Tibial artery (tissue), 4 donors: ENCODE data around the gene PDE3B.

Experiments
- DNase-seq, 2 donors: peaks; one replicate each; pipeline ENCODE4 v3.0.0-alpha.2; 2019
- H3K27ac ChIP-seq, 2 donors: fragments of 200-600 bp; sonication (generic) in 1 of 2; 1 replicate in 1 of 2; 2 replicates in 1 of 2; pipeline ENCODE4 v1.5.1; 2018 to 2019; ENCODE audit warnings: mild to moderate bottlenecking in 1 of 2
- H3K27me3 ChIP-seq, 2 donors: fragments of 200-600 bp; sonication (generic) in 1 of 2; one replicate each; pipeline versions ENCODE4 v1.5.1 to v1.6.0; 2016 to 2019
- H3K36me3 ChIP-seq, 3 donors: fragments of 200-600 bp; sonication (generic) in 2 of 3; one replicate each; pipeline ENCODE4 v1.5.1; 2016 to 2019; ENCODE audit warnings: mild to moderate bottlenecking in 2 of 3
- H3K4me1 ChIP-seq, 4 donors: fragments of 200-600 bp; sonication (generic) in 2 of 4; 1 replicate in 3 of 4; 2 replicates in 1 of 4; pipeline ENCODE4 v1.5.1; 2016 to 2019
- H3K4me3 ChIP-seq, 2 donors: fragments of 200-600 bp; sonication (generic) in 1 of 2; 1 replicate in 1 of 2; 2 replicates in 1 of 2; pipeline ENCODE4 v1.5.1; 2018 to 2019; ENCODE audit warnings: mild to moderate bottlenecking in 2 of 2
- H3K9me3 ChIP-seq, 3 donors: fragments of 200-600 bp; sonication (generic) in 1 of 3; one replicate each; pipeline ENCODE4 v1.5.1; 2016 to 2019
- intact Hi-C: fragments of 100-400 bp; cut with DNase I; formaldehyde crosslinking; loops from one replicate; pipeline ENCODE4 v1.15.0; 2023; ENCODE audit warnings: low total_unique reads
- TF ChIP-seq, protein P1 (sequence below), 2 experiments: fragments of 200-600 bp in 1 of 2; fragments of 450-650 bp in 1 of 2; IDR thresholded peaks; one replicate each; pipeline ENCODE4 v1.5.1; 2017 to 2019; ENCODE audit warnings: antibody characterized with exemption in 2 of 2, mild to moderate bottlenecking in 1 of 2, moderate library complexity in 1 of 2

Gene PDE3B

DNA sequence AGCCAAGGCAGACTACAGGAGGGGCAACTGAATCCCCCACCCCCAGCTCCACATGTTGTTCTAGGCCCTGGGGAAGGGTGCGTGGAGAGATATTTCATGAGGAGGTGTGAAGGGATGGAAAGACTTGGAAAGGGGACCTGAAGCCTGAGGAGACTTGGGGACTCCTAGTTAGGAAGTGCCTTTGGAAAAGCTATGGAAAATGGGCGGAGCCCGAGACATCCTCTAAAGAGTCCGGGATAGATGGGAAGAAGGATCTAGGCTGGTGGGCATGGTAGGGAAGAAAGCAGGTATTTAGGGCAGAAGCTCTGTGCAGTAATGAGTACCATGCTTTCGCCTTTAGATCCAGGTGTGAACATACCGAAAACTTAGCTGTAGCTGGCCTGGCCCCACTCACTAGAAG is 263.4 kb downstream of the PDE3B start:
- Histone ChIP-seq H3K36me3 (no peaks in the 10 kb centered on the region), H3K27ac (no peak overlapping the region), H3K4me1 (peaks cover 0 to 14% (median 14%) of the 10 kb centered on the region in 4 donors), H3K9me3 (no peaks in the 10 kb centered on the region), H3K4me3 (no peak overlapping the region), H3K27me3 (peaks cover 0 to 3% of the 10 kb centered on the region in 2 donors)
- TF ChIP-seq, protein P1, sequence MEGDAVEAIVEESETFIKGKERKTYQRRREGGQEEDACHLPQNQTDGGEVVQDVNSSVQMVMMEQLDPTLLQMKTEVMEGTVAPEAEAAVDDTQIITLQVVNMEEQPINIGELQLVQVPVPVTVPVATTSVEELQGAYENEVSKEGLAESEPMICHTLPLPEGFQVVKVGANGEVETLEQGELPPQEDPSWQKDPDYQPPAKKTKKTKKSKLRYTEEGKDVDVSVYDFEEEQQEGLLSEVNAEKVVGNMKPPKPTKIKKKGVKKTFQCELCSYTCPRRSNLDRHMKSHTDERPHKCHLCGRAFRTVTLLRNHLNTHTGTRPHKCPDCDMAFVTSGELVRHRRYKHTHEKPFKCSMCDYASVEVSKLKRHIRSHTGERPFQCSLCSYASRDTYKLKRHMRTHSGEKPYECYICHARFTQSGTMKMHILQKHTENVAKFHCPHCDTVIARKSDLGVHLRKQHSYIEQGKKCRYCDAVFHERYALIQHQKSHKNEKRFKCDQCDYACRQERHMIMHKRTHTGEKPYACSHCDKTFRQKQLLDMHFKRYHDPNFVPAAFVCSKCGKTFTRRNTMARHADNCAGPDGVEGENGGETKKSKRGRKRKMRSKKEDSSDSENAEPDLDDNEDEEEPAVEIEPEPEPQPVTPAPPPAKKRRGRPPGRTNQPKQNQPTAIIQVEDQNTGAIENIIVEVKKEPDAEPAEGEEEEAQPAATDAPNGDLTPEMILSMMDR (IDR thresholded peaks at IDR 0.05): no peak
- intact Hi-C loops: loop anchor here (5.0 kb wide), 1 partner anchor 165 kb away; the partner anchor contains the start of gene CALCB
- DNase-seq: no peak

DNA sequence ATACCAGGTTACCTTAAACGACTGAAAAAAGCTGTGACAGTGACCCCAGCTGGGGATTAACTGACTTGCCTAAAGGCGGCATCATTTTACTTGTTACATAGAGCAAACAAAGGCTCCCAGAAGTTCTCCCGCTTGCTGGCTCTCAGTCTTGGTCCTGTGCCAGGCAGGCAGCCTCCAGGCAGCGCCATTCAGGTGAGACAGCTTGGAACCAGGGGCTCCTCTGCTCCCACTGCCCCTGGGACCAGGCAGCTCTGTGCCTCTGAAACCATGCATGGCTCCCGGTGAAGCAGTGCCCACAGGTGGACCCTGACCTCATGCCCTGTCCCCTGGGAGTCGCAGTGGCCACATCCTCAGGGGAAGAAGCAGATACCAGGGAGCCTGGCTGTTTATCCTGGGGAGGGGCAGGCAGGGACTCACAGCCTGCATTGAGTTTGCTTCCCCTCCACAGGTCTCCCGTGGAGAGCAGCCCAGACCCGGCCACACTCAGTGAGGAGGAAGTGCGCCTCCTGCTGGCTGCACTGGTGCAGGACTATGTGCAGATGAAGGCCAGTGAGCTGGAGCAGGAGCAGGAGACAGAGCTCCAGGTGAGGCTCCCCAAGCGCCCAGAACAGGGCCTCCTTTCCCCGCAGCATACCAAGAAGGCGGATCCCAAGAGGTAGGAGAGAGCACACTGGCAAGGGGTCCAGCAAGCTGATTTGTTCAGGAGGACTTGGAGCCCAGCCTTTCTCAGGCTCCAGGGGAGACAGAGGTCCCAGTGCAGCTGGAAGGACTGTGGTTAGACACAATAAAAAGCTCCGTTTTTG is 264.0 kb downstream of the PDE3B start:
- Histone ChIP-seq H3K27me3 (peaks cover 0 to 3% of the 10 kb centered on the region in 2 donors), H3K4me3 (no peak overlapping the region), H3K36me3 (no peaks in the 10 kb centered on the region), H3K9me3 (no peaks in the 10 kb centered on the region), H3K27ac (no peak overlapping the region), H3K4me1 (peaks cover 0 to 14% (median 14%) of the 10 kb centered on the region in 4 donors)
- TF ChIP-seq, protein P1 (IDR thresholded peaks at IDR 0.05): peak; percentile 50 to 61
- peak; percentile 78 to 80 for DNase-seq
- intact Hi-C loops: loop anchor here (5.0 kb wide), 1 partner anchor 165 kb away; the partner anchor contains the start of gene CALCB

DNA sequence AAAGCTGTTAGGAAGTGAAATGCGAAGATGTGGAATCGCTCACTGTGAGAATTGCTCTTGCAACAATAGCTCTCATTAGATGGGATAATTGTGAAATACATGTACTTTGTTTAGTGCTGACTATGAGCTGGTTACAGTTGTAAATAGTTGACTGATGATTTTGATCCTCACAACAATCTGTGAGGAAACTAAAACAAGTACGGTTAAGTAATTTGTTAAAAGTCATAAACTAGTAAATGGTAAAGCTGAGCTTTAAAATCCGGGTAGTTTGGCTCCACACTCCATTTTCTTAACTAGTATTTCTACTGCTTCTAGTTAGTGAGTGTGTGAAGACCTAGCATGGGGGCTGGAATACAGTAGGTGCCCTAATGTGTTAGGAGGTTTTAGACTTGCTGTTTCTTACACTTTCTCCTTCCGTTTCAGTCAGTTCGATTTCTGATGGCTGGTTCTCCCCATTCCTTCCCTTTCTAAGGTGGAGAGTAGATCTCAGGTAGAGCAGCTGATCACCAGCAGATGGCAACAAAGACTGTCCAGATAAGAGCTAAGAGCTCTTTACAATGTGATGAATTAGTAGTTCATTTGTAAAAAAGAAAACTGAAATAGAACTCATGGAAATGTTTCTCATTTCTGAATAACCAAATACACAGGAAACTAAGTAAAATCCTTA is 264.7 kb downstream of the PDE3B start:
- Histone ChIP-seq H3K4me3 (no peak overlapping the region), H3K27me3 (peaks cover 0 to 7% of the 10 kb centered on the region in 2 donors), H3K9me3 (no peaks in the 10 kb centered on the region), H3K4me1 (peaks cover 0 to 14% (median 14%) of the 10 kb centered on the region in 4 donors), H3K27ac (no peak overlapping the region), H3K36me3 (no peaks in the 10 kb centered on the region)
- intact Hi-C loops: loop anchor here (5.0 kb wide), 1 partner anchor 164 kb away; the partner anchor contains the start of gene CALCB
- TF ChIP-seq, protein P1 (IDR thresholded peaks at IDR 0.05): peak; percentile 41 to 44
- DNase-seq: no peak

DNA sequence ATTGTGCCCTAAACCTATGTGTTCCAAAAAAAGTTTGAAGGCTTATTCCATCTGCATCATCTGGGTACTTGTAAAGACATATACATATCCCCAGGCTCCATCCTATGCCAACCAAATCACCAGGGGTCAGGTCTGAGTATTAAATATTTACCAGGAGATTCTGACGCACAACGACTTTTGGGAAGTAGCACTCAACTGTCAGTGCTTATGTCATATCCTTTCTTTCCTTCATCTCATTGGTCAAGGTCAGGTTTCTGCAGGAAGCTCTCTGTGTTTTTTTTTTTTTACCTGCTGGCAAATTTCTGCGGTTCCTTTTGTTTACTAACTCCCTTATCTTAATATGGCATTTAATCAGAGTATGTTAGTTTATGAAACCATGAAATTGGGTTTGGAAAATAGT is 270.9 kb downstream of the PDE3B start:
- no peaks in the 10 kb centered on the region for H3K9me3 ChIP-seq
- H3K4me3 ChIP-seq: no peak overlapping the region
- DNase-seq: no peak
- intact Hi-C loops: no loop called here
- H3K4me1 ChIP-seq: no peaks in the 10 kb centered on the region
- no peak overlapping the region for H3K27ac ChIP-seq
- H3K36me3 ChIP-seq: no peaks in the 10 kb centered on the region
- peaks cover 0 to 7% of the 10 kb centered on the region in 2 donors for H3K27me3 ChIP-seq
- TF ChIP-seq, protein P1 (IDR thresholded peaks at IDR 0.05): no peak

DNA sequence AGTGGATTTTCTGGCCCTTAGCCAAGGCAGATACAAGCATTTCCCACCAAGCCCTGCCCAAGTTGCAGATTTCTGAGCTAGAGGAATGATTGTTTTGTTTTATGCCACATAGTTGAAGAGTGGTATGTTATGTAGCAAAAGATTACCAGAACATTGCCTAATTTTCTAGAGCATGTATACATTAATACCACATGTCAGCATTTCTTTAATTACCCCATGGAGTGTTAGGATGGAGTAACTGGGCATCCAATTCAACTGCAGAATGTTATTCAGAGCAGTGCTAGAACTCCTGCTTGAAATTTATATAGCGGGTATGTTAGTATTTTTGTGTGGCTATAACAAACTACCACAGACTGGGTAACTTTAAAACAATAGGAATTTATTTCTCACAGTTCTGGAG is 272.8 kb downstream of the PDE3B start:
- Histone ChIP-seq H3K4me3 (no peak overlapping the region), H3K4me1 (no peaks in the 10 kb centered on the region), H3K36me3 (no peaks in the 10 kb centered on the region), H3K27ac (no peak overlapping the region), H3K27me3 (peaks cover 0 to 4% of the 10 kb centered on the region in 2 donors), H3K9me3 (no peaks in the 10 kb centered on the region)
- intact Hi-C loops: no loop called here
- DNase-seq: no peak
- TF ChIP-seq, protein P1 (IDR thresholded peaks at IDR 0.05): no peak
